ENCODE measurements around the gene DHRS3.
"Not testable (repeated sequence)": the region's sequence is repeated elsewhere in the genome, so short reads cannot be mapped to it uniquely, and the experiment has no call there.

The DHRS3 gene

DNA sequence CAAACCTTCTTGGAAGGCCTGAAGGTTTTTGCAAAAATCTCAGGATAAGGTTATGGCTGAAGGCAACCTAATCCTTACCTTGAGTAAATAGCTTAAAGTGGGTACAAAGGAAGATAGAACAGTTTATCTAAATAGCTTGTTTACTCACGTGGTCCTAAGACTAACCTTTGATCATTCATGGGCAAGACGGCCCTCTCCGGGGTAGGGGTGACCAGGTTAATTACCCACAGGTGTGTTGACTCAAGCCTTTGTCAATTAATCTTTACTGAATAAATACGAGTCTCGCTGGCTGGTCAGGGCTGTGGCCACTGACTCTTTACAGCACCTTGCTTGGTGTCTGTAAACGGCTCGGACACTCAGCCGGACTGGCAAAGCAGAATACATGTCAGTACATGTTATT is 36.6 kb upstream of the DHRS3 start:
- Histone ChIP-seq H3K27me3 (ENCODE audit: insufficient read depth, low read length) (0 out of 2 replicates have a peak, but pooled peaks cover 3% of the 10 kb centered on the region), H3K27ac (ENCODE audit: low read depth, low read length) (no peak overlapping the region), H3K36me3 (ENCODE audit: insufficient read depth, low read length) (no peaks in the 10 kb centered on the region), H3K4me3 (ENCODE audit: low read depth, low read length) (no peak overlapping the region), H2AFZ (ENCODE audit: low read length, unreplicated experiment) (no peak overlapping the region), H3K4me1 (ENCODE audit: control insufficient read depth, insufficient read depth, low read length, unreplicated experiment) (peaks cover 7% of the 10 kb centered on the region), H3K79me2 (ENCODE audit: control insufficient read depth, insufficient read depth, low read length, unreplicated experiment) (no peaks in the 10 kb centered on the region)

DNA sequence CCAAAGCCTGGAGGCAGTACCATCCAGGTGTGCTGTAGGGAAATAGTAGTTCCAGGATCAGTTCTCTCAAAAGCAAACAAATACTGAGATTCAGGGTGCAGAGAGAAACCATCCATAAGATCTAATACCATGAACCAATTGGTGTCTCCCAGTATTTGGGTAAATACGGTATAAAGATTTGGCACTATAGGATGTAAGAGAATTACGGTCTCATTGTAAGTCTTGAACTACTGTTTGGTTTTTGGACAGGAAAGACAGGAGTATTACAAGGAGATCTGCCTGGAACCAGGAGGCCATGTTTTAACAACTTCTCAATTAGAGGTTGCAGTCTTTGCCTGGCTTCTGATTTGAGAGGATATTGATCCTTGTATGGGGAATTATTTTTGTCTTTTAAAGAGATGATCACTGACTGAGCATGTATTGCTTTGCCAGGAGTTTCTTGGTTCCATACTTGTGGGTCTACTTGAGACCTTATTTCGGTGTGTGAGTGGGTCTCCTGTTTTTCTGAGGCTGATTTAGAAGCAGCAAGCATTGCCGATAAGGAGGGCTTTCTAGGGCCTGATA is 36.1 kb upstream of the DHRS3 start:
- no peak overlapping the region for H3K4me3 ChIP-seq (ENCODE audit: low read depth, low read length)
- H3K4me1 ChIP-seq (ENCODE audit: control insufficient read depth, insufficient read depth, low read length, unreplicated experiment): peaks cover 9% of the 10 kb centered on the region
- H2AFZ ChIP-seq (ENCODE audit: low read length, unreplicated experiment): no peak overlapping the region
- no peak overlapping the region for H3K27ac ChIP-seq (ENCODE audit: low read depth, low read length)
- no peaks in the 10 kb centered on the region for H3K79me2 ChIP-seq (ENCODE audit: control insufficient read depth, insufficient read depth, low read length, unreplicated experiment)
- no peaks in the 10 kb centered on the region for H3K36me3 ChIP-seq (ENCODE audit: insufficient read depth, low read length)
- H3K27me3 ChIP-seq (ENCODE audit: insufficient read depth, low read length): 0 out of 2 replicates have a peak, but pooled peaks cover 3% of the 10 kb centered on the region

- Histone ChIP-seq H2AFZ (ENCODE audit: low read length, unreplicated experiment) (peak overlapping the region; percentile 57), H3K27me3 (ENCODE audit: insufficient read depth, low read length) (peaks cover 15% of the 10 kb centered on the region), H3K27ac (ENCODE audit: low read depth, low read length) (no peak overlapping the region), H3K79me2 (ENCODE audit: control insufficient read depth, insufficient read depth, low read length, unreplicated experiment) (no peaks in the 10 kb centered on the region), H3K4me1 (ENCODE audit: control insufficient read depth, insufficient read depth, low read length, unreplicated experiment) (peaks cover 9% of the 10 kb centered on the region), H3K4me3 (ENCODE audit: low read depth, low read length) (no peak overlapping the region), H3K36me3 (ENCODE audit: insufficient read depth, low read length) (no peaks in the 10 kb centered on the region)
These were observed 32.0 kb upstream of the DHRS3 start for GRCh38 chr1:12649971-12650421.

GRCh38 chr1:12648741-12649140 is 30.7 kb upstream of the DHRS3 start:
- no peak overlapping the region for H3K27ac ChIP-seq (ENCODE audit: low read depth, low read length)
- H3K79me2 ChIP-seq (ENCODE audit: control insufficient read depth, insufficient read depth, low read length, unreplicated experiment): no peaks in the 10 kb centered on the region
- H3K4me1 ChIP-seq (ENCODE audit: control insufficient read depth, insufficient read depth, low read length, unreplicated experiment): peaks cover 9% of the 10 kb centered on the region
- peaks cover 15% of the 10 kb centered on the region for H3K27me3 ChIP-seq (ENCODE audit: insufficient read depth, low read length)
- no peak overlapping the region for H2AFZ ChIP-seq (ENCODE audit: low read length, unreplicated experiment)
- H3K4me3 ChIP-seq (ENCODE audit: low read depth, low read length): no peak overlapping the region
- H3K36me3 ChIP-seq (ENCODE audit: insufficient read depth, low read length): no peaks in the 10 kb centered on the region

GRCh38 chr1:12645401-12645800 is 27.4 kb upstream of the DHRS3 start:
- H2AFZ ChIP-seq (ENCODE audit: low read length, unreplicated experiment); H3K4me1 ChIP-seq (ENCODE audit: control insufficient read depth, insufficient read depth, low read length, unreplicated experiment); H3K27ac ChIP-seq (ENCODE audit: low read depth, low read length); H3K36me3 ChIP-seq (ENCODE audit: insufficient read depth, low read length); H3K79me2 ChIP-seq (ENCODE audit: control insufficient read depth, insufficient read depth, low read length, unreplicated experiment); H3K4me3 ChIP-seq (ENCODE audit: low read depth, low read length): not testable (repeated sequence)
- peaks cover 12% of the 10 kb centered on the region for H3K27me3 ChIP-seq (ENCODE audit: insufficient read depth, low read length)

GRCh38 chr1:12644829-12645228 is 26.8 kb upstream of the DHRS3 start:
- Histone ChIP-seq H3K27me3 (ENCODE audit: insufficient read depth, low read length) (peaks cover 12% of the 10 kb centered on the region), H2AFZ (ENCODE audit: low read length, unreplicated experiment) (no peak overlapping the region), H3K27ac (ENCODE audit: low read depth, low read length) (no peak overlapping the region), H3K4me1 (ENCODE audit: control insufficient read depth, insufficient read depth, low read length, unreplicated experiment) (peaks cover 3% of the 10 kb centered on the region), H3K4me3 (ENCODE audit: low read depth, low read length) (no peak overlapping the region), H3K79me2 (ENCODE audit: control insufficient read depth, insufficient read depth, low read length, unreplicated experiment) (no peaks in the 10 kb centered on the region), H3K36me3 (ENCODE audit: insufficient read depth, low read length) (peaks cover 3% of the 10 kb centered on the region; the same call in 1 of the 2 replicates)

- H2AFZ ChIP-seq (ENCODE audit: low read length, unreplicated experiment): no peak overlapping the region
- H3K4me3 ChIP-seq (ENCODE audit: low read depth, low read length): no peak overlapping the region
- H3K79me2 ChIP-seq (ENCODE audit: control insufficient read depth, insufficient read depth, low read length, unreplicated experiment): no peaks in the 10 kb centered on the region
- H3K4me1 ChIP-seq (ENCODE audit: control insufficient read depth, insufficient read depth, low read length, unreplicated experiment): no peaks in the 10 kb centered on the region
- no peak overlapping the region for H3K27ac ChIP-seq (ENCODE audit: low read depth, low read length)
- H3K27me3 ChIP-seq (ENCODE audit: insufficient read depth, low read length): peaks cover 12% of the 10 kb centered on the region
- peaks cover 3% of the 10 kb centered on the region; the same call in 1 of the 2 replicates for H3K36me3 ChIP-seq (ENCODE audit: insufficient read depth, low read length)
These were observed 26.2 kb upstream of the DHRS3 start for GRCh38 chr1:12644237-12644636.

DNA sequence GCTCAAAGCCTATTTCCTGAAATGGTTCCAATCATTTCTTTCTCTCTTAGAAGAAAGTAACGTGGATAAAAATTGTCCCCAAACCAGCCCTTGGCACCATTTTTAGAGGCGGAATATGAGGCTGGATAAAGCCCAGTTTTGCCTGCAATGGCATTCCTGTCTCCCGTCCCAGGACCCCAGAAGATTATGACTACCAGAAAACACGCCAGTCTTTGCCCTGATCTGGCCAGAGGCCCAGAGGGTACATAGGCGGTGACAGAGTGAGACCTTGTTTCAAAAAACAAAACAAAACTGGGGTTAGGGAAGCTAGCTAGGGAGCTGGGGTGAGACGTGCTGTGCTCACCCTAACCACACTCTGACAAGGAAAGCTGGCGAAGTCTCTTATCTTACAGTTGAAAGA is 25.8 kb upstream of the DHRS3 start, which contains the start of gene AADACL4:
TSS of gene AADACL4 (plus strand) at position 301 of the 400 bp plus-strand sequence. CDS start 462 bp downstream, outside the sequence.
- H3K4me3 ChIP-seq (ENCODE audit: low read depth, low read length): no peak within 1 kb of the TSS
- H3K27ac ChIP-seq (ENCODE audit: low read depth, low read length): no peak within 1 kb of the TSS
- no peaks in the 10 kb centered on the region for H3K4me1 ChIP-seq (ENCODE audit: control insufficient read depth, insufficient read depth, low read length, unreplicated experiment)
- peaks cover 3% of the 10 kb centered on the region; the same call in 1 of the 2 replicates for H3K36me3 ChIP-seq (ENCODE audit: insufficient read depth, low read length)
- H3K79me2 ChIP-seq (ENCODE audit: control insufficient read depth, insufficient read depth, low read length, unreplicated experiment): no peaks in the 10 kb centered on the region
- no peak within 1 kb of the TSS for H2AFZ ChIP-seq (ENCODE audit: low read length, unreplicated experiment)
- H3K27me3 ChIP-seq (ENCODE audit: insufficient read depth, low read length): peaks cover 12% of the 10 kb centered on the region

GRCh38 chr1:12643079-12643478 is 25.1 kb upstream of the DHRS3 start:
- Histone ChIP-seq H2AFZ (ENCODE audit: low read length, unreplicated experiment) (no peak overlapping the region), H3K36me3 (ENCODE audit: insufficient read depth, low read length) (peaks cover 3% of the 10 kb centered on the region; the same call in 1 of the 2 replicates), H3K27ac (ENCODE audit: low read depth, low read length) (no peak overlapping the region), H3K79me2 (ENCODE audit: control insufficient read depth, insufficient read depth, low read length, unreplicated experiment) (no peaks in the 10 kb centered on the region), H3K4me1 (ENCODE audit: control insufficient read depth, insufficient read depth, low read length, unreplicated experiment) (no peaks in the 10 kb centered on the region), H3K4me3 (ENCODE audit: low read depth, low read length) (no peak overlapping the region), H3K27me3 (ENCODE audit: insufficient read depth, low read length) (peaks cover 12% of the 10 kb centered on the region)

DNA sequence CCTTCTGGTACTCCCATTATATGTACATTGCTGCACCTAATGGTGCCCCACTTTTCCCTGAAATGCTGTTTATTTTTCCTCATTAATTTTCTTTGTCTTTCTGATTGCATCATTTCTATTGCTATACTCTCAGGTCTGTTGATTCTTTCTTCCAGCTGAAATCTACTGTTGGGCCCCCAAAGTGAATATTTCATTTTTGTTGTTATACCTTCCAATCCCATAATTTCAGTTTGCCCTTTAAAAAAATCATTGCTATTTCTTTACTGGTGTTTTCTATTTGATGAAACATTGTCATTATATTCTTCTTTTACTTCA is 22.9 kb upstream of the DHRS3 start:
- H3K27me3 ChIP-seq (ENCODE audit: insufficient read depth, low read length): peaks cover 4% of the 10 kb centered on the region; the same call in 1 of the 2 replicates
- no peak overlapping the region for H2AFZ ChIP-seq (ENCODE audit: low read length, unreplicated experiment)
- H3K4me3 ChIP-seq (ENCODE audit: low read depth, low read length): no peak overlapping the region
- H3K27ac ChIP-seq (ENCODE audit: low read depth, low read length): no peak overlapping the region
- peaks cover 3% of the 10 kb centered on the region; the same call in 1 of the 2 replicates for H3K36me3 ChIP-seq (ENCODE audit: insufficient read depth, low read length)
- no peaks in the 10 kb centered on the region for H3K79me2 ChIP-seq (ENCODE audit: control insufficient read depth, insufficient read depth, low read length, unreplicated experiment)
- H3K4me1 ChIP-seq (ENCODE audit: control insufficient read depth, insufficient read depth, low read length, unreplicated experiment): peaks cover 13% of the 10 kb centered on the region

DNA sequence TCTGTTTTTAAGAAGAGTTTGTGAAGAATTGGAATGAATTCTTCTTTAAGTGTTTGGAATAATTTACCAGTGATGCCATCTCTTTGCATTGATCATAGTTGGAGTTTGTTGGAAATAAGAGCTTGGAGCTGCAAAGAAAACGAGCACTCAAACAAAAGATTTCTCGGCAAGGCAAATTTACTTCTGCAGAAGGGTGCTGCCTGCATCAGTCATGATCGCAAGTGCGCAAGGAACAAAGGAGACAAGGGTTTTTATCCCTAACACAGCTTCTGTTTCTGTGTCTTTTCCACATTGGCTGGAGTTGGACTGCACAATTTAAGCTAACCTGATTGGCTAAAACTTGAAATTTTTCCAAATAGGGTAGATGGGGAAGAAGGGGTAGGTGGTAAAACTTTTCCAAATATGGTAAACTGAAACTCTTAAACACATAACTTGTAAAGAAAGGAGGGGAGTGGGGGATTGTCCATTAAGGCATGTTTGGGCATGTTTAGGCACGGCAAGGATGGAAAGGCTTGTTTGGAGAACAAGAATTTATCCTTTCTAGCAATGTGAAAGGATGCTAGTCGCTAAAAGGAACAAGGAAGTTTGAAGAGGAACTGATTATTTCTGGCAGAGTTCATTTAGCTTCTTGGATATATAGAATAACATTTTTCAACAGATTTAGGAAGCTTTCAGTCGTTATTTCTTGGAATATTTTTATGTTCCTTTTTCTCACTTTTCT is 22.4 kb upstream of the DHRS3 start:
- no peaks in the 10 kb centered on the region for H3K79me2 ChIP-seq (ENCODE audit: control insufficient read depth, insufficient read depth, low read length, unreplicated experiment)

More for the DNA sequence above, 22.4 kb upstream of the DHRS3 start:
- Histone ChIP-seq H3K36me3 (ENCODE audit: insufficient read depth, low read length) (peaks cover 3% of the 10 kb centered on the region; the same call in 1 of the 2 replicates), H3K4me3 (ENCODE audit: low read depth, low read length) (no peak overlapping the region), H3K4me1 (ENCODE audit: control insufficient read depth, insufficient read depth, low read length, unreplicated experiment) (peaks cover 14% of the 10 kb centered on the region), H3K27me3 (ENCODE audit: insufficient read depth, low read length) (no peaks in the 10 kb centered on the region), H2AFZ (ENCODE audit: low read length, unreplicated experiment) (no peak overlapping the region), H3K27ac (ENCODE audit: low read depth, low read length) (no peak overlapping the region)
